GM18505 (cell line): ENCODE results near the gene CAST.
A peak's percentile ranks its signal among the peaks of the same experiment; 100 is the strongest.

Source experiments
- ATAC-seq: cut with Tn5 transposase; IDR thresholded peaks from one replicate; pipeline ENCODE4 v1.9.1; 2021; ENCODE audit not compliant: unreplicated experiment
- POLR2A ChIP-seq: IDR thresholded peaks from 4 replicates; pipeline ENCODE4 v1.6.1; 2011; ENCODE audit warnings: borderline replicate concordance; ENCODE audit not compliant: insufficient read depth, insufficient read length; ENCODE audit errors: extremely low read depth

The CAST gene

DNA sequence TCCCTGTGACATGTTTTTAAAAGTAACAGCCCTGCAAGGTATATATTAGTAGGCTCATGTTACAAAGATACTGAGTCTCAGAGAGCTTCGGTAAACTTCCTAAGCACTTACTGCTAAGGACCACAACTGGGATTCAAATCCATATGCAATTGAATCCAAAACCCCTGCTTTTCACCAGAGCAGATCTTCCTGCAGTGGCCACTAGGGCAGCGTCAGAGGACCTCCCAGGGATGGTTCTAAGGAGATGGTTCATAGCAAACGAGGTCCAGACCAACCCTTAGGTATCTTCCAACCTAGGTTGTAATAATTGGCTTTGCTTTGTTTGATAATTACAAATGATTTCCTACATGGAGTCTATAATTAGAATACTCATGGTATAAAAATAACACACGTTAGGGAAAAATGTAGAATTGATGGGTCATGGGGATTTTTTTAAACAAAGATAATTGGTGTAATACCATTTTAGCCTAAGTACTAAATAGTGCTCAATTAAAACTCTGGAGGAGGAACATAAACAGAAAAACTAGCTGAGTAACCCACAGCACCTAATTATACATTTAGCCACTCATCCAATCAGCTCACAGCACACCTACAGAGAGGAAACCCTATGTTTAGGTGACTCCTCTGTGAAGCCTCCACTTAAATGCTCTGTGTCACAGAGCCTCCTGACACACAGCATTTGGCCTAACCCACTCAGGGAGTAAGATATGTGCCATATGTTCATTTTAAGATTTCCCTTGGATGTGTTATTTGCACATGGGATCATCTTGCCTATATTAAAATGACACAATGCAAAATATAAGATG is 10.0 kb upstream of the CAST start:
- ATAC-seq, result no peak
- no peak for TF ChIP-seq POLR2A

- ATAC-seq, result no peak
- no peak for TF ChIP-seq POLR2A
Observed at GRCh38 chr5:96652769-96653454, 9.3 kb upstream of the CAST start.

DNA sequence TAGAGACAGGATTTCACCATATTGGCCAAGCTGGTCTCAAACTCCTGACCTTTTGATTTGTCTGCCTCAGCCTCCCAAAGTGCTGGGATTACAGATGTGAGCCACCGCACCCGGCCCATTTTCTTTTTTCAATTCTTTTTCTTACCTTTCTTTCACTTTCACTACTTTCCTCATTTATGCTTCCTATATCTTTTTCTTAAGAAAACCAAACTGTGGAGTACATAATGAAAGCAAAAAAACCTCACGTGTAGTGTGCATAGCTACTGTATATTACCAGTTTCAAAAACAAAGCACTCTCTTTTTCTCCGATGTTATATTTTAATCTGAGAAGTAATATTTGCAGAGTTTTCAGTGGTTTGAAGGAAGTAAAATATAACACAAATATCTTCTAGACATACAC is 8.0 kb upstream of the CAST start:
- ATAC-seq, result no peak
- TF ChIP-seq POLR2A, result no peak

DNA sequence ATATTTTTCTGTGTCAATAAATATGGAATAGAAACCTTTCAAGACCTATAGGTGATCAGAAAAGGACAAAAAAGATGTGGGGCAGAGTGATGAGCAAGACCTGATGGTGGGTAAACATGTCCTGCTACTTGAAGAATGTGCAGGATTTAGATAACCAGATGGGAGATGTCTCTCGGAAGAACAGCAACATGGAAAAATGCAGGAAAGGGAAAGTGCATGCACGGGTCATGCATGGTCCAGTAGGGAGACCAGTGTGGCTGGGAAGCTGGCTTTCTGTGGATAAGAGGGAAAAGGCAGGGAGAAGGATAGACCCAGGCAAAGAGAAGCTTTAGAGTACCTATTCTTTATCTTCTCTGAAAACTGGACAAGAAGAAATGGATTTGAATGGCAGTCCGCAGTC is 7.1 kb upstream of the CAST start:
- TF ChIP-seq POLR2A, result no peak
- ATAC-seq, result no peak

GRCh38 chr5:96655506-96655905 is 6.7 kb upstream of the CAST start:
- TF ChIP-seq POLR2A, result no peak

DNA sequence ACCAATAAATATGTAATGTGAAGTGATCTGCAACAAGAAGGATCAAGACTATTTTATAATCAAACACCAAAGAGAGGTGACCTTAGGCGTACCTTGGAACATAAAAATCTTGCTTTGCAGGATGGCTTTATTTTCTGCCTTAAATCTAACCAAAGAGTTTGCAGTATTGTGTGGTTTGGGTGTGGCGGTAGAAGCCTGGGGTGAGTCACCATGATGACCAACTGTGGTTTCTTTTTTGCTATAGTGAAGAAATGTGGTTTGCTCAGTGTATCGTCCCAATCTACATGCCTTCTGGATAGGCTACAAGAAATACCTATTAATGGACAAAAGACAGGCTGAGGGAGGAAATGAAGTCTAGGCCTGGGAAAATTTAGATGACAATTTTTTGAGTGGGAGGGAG is 5.1 kb upstream of the CAST start:
- TF ChIP-seq POLR2A, result no peak

More at GRCh38 chr5:96655506-96655905, 6.7 kb upstream of the CAST start:
- no peak for ATAC-seq

DNA sequence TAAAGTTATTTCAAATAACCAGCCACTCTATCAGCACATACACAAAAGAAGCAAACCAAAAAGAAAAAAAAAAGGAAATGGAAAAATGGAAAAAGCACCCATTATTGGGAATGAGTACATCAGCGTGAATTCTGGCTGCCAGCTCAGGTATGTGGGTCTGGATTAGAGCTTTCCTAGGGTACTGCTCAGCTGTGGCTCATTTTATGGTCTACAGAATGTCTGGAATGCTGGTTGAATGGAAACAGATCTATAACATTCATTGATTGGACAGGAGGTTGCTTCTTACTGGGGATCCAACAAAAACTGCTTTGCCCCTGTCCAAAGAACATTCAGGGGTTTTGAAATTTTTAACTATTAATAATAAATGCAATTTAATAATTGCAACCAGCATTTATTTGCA is 3.9 kb upstream of the CAST start:
- no peak for TF ChIP-seq POLR2A
- ATAC-seq, result no peak

More for the DNA sequence above, 5.1 kb upstream of the CAST start:
- ATAC-seq, result peak; percentile 73

- ATAC-seq, result no peak
Observed at GRCh38 chr5:96659170-96659569, 3.0 kb upstream of the CAST start.

GRCh38 chr5:96660971-96661854 is 963 bp upstream of the CAST start:
- peak; percentile 22 for ATAC-seq
- TF ChIP-seq POLR2A, result no peak

More at GRCh38 chr5:96659170-96659569, 3.0 kb upstream of the CAST start:
- TF ChIP-seq POLR2A, result no peak

GRCh38 chr5:96662725-96663518 is 746 bp downstream of the CAST start:
- peak; percentile 76 for TF ChIP-seq POLR2A
- peak; percentile 84 for ATAC-seq

DNA sequence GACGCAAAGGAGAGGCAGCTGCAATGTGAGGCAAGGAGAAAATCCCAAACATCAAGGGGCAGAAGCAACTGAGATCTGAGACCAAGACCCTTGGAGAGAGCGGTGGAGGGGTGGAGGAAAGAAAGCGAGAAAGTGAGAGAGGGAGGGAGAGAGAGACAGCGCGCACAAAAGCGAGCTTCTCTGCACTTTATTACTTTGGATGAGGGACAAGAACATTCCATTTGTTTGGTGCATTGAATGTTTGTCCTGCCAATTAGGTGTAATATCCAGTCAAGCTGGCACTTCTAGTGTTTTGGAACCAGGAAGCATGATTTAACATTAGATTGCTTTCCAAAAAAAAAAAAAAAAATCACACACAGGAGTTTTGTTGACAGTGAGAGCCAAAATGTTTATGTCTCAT is 1.4 kb downstream of the CAST start:
- no peak for ATAC-seq
- no peak for TF ChIP-seq POLR2A

DNA sequence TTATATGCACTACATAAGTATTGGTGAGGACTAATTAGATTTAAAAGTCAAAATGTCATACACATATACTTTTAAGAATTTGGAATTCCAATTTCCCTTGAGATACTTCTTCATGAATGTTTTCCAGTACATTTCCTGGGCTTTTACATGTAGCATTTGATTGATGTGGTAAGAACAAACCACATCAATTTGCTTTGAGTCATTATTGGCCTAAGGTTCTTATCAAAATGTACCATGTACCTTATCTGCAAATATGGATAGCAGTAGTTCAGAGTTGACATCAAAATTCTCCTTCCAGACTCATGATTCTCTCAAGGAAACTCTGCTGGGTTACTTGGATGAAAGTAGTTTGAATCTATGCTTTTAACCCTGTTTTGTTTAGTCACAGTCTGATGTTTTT is 2.5 kb downstream of the CAST start:
- ATAC-seq, result no peak
- TF ChIP-seq POLR2A, result no peak
